ENCODE measurements around the gene GID8. TPM values are rescaled to one million over a fixed set of nuclear protein-coding genes. Genes with fewer than 3 reads are reported as not detected.

The GID8 gene
- polyA plus RNA-seq, 1 donor = 57.8 TPM

DNA sequence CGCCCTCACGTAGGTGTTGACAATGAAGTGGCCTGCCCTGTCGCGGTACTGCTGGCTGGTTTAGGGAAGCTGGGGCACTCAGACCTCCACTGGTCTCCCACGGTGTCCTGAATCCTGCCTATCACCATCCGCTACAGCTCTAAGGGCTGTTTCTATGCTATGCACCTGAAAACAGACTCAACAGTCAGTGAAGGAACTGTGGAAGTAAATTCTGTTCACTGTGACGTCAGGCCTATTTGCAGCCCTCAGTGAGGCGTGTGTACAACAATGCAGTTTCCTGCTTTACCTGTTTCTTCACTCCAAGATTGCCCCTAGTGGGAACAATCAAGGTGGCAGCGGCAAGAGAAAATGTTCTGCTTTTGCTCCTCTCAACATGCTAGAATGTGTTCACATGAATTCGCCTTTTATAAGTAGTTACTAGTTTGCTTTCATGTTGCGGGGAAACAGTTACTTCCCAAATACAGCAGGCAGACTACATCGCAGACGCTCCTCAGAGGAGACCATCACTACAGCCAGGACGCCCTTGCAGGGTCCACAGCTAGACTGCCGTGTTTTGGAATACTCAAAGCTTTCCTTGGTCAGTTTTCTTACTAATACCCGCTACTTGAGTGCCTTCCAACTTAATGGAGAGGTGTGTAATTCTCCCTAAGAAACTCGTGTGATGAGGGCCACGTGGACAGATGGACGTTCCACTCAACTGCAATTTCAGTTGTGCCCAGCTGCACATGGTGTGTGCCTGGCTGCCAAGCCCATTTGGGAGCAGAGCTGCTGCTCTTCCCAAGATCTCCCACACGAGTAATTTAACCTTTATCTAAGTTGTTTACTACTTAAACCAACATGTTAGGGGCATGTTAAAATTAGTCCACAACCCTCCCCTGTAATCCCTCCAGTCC, 37.0 kb upstream of the GID8 start:
- DNase-seq = no peak

GRCh38 chr20:62901891-62902290, 36.1 kb upstream of the GID8 start:
- no peak for DNase-seq

- DNase-seq = no peak
Measured at GRCh38 chr20:62902926-62903615, 34.9 kb upstream of the GID8 start.

DNA sequence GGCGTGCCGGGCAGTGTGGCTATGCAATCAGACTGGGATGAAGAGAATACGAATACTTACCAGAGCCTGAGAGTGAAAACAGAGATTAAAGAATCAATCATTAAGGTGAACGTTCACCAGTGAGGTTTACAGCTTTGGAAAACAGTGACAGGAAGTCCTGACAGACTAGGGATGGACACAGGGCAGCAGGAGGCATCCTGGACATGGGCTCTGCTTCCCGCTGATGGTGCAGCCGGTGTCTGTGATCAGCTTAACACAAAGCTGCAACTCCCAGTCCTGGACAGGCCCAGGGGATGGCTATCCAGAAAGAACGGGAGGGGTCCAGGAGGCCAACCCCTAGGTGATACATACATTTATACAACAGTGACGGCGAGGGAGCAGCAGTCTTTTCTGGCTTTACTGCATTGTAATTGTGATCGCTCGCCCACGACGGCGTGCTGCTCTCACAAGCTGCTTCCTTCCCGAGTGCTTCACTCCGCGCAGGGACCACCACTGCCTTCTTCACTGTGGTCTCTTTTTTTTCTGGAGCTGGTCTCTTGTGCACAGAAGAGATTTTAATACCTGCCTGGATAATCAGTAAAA, 32.3 kb upstream of the GID8 start:
- no peak for DNase-seq

GRCh38 chr20:62906209-62906608, 31.7 kb upstream of the GID8 start:
- no peak for DNase-seq

DNA sequence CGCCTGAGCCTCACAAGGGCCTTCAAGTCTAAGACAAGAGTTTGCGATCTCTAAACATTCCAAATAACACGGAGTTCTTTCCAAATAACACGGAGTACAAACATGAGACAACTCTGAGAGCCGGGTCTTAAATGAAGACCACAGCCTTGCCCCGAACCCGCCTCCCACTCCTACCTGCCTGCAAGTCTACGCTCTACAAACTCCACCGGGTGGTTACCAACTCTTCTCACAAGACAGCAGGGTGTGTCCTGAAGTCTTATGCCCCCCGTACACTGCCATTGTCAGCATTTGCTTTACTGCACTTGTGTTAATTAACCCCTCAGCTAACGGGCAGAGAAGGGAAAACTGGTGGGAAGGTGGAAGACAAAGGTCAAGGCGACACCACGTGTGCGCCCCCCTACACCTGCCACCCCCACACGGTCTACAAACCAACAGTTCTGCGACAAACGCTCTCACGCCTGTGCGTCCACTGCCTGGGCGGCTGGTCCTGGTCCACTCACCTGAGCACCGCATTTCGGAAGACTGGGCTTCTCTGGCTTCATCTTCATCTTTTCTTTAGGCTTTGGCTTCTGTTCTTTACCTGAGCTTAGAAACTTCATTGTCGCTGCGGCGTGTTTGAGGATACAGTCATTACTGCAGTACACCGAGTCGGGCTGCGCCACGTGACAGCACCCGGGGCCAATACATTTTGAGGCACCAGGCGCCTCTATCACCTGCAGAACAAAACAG, 31.1 kb upstream of the GID8 start:
- DNase-seq = no peak

GRCh38 chr20:62907384-62908317, 30.3 kb upstream of the GID8 start:
- no peak for DNase-seq

DNA sequence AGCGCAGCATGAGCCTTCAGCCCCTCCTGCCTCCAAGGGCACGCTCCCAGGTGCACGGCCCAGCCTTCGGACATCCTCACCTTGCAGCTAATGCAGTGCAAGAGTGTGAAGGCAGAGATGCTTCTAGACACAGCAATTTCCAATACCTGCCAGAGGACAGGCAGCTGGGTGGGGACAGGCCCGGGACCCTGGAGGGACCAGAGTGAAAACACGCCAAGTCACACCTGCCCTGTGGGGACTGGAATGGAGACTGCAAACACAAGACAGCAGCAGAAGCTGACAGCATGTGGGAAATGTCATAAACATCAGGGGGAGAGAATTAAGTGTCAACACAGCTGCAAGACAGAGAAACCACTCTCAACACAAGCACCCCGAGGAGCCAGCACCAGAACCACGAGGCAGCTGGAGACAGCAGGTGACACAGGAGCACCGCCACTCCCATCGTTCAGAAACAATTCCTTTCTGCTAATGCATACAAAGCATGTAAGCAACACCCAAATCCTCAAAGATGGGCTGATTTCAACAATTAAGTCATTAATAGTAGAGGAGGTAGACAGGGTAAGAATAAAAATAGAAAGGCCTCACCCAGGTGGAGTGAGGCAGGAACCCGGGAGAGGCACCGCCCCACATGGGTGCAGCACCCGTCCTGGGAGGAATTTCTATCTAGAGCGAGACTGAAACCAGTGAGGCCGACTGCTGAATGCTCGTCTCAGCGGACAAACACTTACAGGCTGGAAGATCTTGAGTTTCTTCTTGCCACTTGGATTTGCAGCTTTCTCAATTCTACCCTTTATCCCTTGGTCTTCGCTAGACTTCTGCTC, 28.8 kb upstream of the GID8 start:
- DNase-seq = no peak

DNA sequence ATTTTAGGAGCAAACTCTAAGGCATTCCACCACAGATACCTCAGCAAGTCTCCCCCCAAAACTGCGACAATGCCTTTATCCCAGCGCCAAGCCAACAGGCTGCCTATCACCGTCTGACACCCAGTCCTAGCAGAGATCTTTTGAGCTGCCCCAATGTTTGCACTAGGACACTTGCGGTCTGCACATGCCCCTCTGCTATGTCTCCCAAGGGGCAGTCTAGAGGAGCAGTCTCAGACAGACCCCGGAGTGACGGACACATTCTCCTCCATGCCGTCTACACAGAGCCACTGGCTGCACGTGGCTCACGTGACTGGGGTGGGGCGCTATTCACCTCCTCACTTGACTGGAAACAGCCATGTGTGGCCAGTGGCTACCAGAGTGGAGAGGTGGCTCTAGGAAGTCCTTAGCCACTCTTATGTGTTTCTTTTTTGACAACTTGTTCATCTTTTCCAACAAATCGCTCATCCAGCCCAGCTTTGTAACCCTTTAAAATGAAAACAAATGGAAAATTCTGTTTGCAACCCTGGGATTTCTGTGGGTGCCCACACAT, 27.7 kb upstream of the GID8 start:
- DNase-seq = no peak

- DNase-seq = no peak
Measured at GRCh38 chr20:62910777-62911497, 27.0 kb upstream of the GID8 start.

- DNase-seq = no peak
Measured at GRCh38 chr20:62911701-62912280, 26.2 kb upstream of the GID8 start.

DNA sequence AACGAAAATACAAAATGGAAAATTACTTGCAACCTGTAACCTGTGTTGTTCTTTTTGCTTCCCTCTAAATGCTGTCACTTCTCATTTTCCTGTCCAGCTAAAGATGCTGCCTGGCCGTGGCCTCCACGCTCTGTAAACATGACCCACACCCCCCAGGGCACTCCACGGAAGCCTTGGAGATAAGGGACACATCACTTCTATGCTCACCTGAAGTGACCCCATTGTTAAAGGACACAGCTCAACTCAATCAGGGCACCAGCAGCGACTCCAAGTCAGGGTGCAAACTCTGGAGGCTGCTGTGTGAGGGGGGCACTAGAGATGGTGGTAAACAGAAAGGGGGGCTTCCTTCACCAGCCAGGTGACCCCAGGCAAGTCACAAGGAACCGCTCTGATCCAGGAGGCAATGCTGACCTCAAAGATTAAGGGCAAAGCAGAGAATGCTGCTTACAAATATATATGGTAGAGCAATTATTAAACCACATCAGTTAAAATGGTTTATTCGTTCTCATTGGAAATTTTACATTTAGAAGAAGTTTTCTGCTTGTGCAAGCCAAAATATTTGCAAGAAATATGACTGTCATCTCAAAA, 24.8 kb upstream of the GID8 start:
- no peak for DNase-seq

DNA sequence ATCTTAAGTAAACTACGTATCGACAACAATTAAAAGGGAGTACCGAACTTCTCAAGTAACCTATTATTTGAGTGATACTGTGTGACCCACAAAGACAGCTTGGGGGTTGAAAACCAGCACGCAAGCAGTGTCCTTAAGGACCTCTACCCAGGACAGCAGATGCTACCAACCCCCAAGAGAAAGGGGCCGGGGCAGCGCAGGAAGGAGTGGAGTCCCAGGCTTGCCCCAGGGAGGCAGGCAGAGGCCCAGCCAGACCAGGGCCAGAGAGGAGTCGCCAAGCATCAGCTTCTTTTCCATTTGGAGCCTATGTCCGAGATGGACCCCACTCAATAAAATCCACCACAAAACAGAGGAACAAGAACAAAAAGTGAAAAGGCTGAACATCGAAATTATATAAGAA, 23.5 kb upstream of the GID8 start:
- no peak for DNase-seq

DNA sequence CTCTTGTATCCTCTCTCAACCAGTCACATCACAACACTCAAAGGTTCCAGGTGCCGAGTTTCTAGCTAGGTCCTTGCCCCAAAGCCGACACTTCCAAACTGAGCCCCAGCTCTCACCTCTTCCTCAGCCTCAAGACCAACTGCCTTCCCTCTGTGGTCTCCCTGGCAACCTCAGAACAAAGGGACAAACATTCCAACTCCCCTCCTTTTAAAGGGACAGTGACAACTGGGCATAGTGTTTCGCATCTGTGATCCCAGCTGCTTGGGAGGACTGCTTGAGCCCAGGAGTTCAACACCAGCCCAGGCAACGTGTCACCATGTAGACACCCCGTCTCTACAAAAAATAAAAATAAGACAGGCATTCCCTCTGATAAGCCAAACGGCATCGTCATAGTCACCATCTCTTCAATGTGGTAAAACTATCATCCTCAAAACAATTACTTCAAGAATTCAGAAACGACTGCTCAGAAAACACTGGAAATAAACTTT, 22.9 kb upstream of the GID8 start:
- DNase-seq = peak; percentile 55

- DNase-seq = no peak
Measured at GRCh38 chr20:62916703-62917476, 21.1 kb upstream of the GID8 start.

DNA sequence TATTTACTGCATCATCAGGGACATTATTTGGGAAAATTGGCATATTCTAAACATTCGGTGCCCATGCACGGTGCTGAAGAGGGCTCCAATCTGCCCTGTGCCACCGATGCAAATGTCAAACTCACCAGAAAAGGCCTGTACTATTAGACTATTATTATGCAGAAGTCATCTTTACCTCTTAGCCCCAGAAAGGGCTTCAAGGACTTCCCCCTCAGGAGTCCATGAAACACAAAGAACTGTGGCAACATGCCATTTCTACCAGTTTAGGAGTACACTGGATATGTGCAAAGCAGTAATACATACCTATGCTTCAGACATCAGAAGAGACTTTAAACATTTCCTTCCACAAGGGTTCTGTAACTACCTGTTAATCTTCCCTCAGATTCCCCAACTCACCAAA, 20.2 kb upstream of the GID8 start:
- no peak for DNase-seq

GRCh38 chr20:62918147-62918546, 19.8 kb upstream of the GID8 start:
- no peak for DNase-seq

- no peak for DNase-seq
Measured at GRCh38 chr20:62918831-62919230, 19.1 kb upstream of the GID8 start.
